Thoracic aorta (tissue), 2 donors: ENCODE results near the gene CREB3L2. TPM values are rescaled to one million over a fixed set of nuclear protein-coding genes. Genes with fewer than 3 reads are reported as not detected.
"Not testable (repeated sequence)": the region's sequence is repeated elsewhere in the genome, so short reads cannot be mapped to it uniquely, and the experiment has no call there.

Experiments
- ATAC-seq: fragments of 150-250 bp; one replicate; pipeline ENCODE4 v1.8.0; 2017; ENCODE audit warnings: low read depth; ENCODE audit not compliant: insufficient number of reproducible peaks, low FRiP score
- DNase-seq: peaks from one replicate; pipeline ENCODE4 v3.0.0-alpha.2; 2020; ENCODE audit warnings: low spot score
- H3K27ac ChIP-seq, 2 donors: fragments of 200-600 bp; sonication (generic); 1 replicate in 1 of 2; 2 replicates in 1 of 2; pipeline ENCODE4 v1.5.1; 2016; ENCODE audit warnings: mild to moderate bottlenecking in 2 of 2, moderate library complexity in 2 of 2
- H3K27me3 ChIP-seq: fragments of 200-600 bp; sonication (generic); replicated peaks from 2 replicates; pipeline ENCODE4 v1.6.0; 2016; ENCODE audit warnings: mild to moderate bottlenecking; ENCODE audit not compliant: insufficient read depth
- H3K36me3 ChIP-seq: fragments of 200-600 bp; sonication (generic); one replicate; pipeline ENCODE4 v1.5.1; 2016
- H3K4me1 ChIP-seq, 2 donors: fragments of 200-600 bp; sonication (generic); 1 replicate in 1 of 2; 2 replicates in 1 of 2; pipeline versions ENCODE4 v1.5.1 to v1.6.0; 2016; ENCODE audit warnings: low read depth in 2 of 2, mild to moderate bottlenecking in 1 of 2; ENCODE audit not compliant: control insufficient read depth in 1 of 2
- H3K4me3 ChIP-seq: fragments of 200-600 bp; sonication (generic); 2 replicates; pipeline ENCODE4 v1.5.1; 2016; ENCODE audit warnings: mild to moderate bottlenecking
- H3K9me3 ChIP-seq: fragments of 200-600 bp; sonication (generic); 2 replicates; pipeline ENCODE4 v1.5.1; 2016
- total RNA-seq, 2 donors: library from RNA; depleted of rRNA; stranded (reverse); fragments of >200 nt; gene quantifications; one replicate each; pipeline versions ENCODE4 v1.1.0 to v1.2.3, GENCODE V29; 2016
- TF ChIP-seq, protein P1 (sequence below): fragments of 200-600 bp; sonication (generic); IDR thresholded peaks from one replicate; pipeline ENCODE4 v1.5.1; 2019; ENCODE audit warnings: antibody characterized with exemption

The CREB3L2 gene
- total RNA-seq, 2 donors from 2014 or later = 85.3 to 96.7 TPM

DNA sequence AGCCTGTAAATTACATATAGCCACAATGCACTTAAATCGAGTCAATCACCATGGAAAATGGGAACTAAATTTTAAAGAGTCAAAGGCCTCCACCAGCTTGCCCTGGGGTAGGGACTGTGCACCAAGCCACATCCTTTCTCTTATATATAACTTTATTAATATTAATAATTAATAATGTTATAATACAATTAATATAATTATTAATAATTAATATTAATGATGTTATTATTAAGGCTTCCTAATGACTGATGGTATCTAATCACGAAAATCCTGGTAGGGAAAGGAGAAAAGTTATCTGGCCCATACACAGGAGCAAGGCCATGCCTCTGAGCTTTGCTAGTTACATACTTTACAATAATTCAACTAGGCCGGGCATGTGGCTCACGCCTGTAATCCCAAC, 87.9 kb downstream of the CREB3L2 start:
- TF ChIP-seq, protein P1, sequence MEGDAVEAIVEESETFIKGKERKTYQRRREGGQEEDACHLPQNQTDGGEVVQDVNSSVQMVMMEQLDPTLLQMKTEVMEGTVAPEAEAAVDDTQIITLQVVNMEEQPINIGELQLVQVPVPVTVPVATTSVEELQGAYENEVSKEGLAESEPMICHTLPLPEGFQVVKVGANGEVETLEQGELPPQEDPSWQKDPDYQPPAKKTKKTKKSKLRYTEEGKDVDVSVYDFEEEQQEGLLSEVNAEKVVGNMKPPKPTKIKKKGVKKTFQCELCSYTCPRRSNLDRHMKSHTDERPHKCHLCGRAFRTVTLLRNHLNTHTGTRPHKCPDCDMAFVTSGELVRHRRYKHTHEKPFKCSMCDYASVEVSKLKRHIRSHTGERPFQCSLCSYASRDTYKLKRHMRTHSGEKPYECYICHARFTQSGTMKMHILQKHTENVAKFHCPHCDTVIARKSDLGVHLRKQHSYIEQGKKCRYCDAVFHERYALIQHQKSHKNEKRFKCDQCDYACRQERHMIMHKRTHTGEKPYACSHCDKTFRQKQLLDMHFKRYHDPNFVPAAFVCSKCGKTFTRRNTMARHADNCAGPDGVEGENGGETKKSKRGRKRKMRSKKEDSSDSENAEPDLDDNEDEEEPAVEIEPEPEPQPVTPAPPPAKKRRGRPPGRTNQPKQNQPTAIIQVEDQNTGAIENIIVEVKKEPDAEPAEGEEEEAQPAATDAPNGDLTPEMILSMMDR = no peak
- H3K36me3 ChIP-seq = peaks cover 28% of the 10 kb centered on the region
- no peak overlapping the region for H3K27ac ChIP-seq
- H3K27me3 ChIP-seq = no peaks in the 10 kb centered on the region
- no peak overlapping the region for H3K4me3 ChIP-seq
- no peak for ATAC-seq
- no peak for DNase-seq
- peaks cover 12 to 56% of the 10 kb centered on the region in 2 donors for H3K4me1 ChIP-seq
- H3K9me3 ChIP-seq = no peaks in the 10 kb centered on the region

DNA sequence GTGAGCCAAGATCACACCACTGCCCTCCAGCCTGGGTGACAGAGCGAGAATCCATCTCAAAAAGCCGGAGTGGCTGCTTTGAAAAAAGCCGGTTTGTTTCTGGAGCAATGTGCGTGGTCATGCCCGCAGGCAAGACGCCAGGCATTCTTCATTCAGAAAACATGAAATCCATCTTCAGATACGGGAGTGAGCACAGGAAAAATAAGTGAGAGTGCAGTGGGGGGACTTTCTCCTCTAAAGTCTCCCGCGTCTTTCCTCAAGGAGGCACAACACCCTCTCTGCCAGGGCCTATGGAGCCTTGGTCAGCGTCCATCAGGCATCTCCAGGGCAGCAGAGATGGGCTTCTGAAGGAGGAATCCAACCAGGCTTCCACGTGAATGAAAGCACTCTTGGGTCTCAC, 92.8 kb downstream of the CREB3L2 start:
- TF ChIP-seq, protein P1 = no peak
- ATAC-seq (peak; percentile 7), DNase-seq (peak; percentile 33)
- Histone ChIP-seq H3K9me3 (no peaks in the 10 kb centered on the region), H3K27ac (peak overlapping the region; percentile 78 to 96), H3K4me3 (peak overlapping the region; percentile 45), H3K36me3 (peaks cover 60% of the 10 kb centered on the region), H3K4me1 (peaks cover 11 to 32% of the 10 kb centered on the region in 2 donors), H3K27me3 (no peaks in the 10 kb centered on the region)

DNA sequence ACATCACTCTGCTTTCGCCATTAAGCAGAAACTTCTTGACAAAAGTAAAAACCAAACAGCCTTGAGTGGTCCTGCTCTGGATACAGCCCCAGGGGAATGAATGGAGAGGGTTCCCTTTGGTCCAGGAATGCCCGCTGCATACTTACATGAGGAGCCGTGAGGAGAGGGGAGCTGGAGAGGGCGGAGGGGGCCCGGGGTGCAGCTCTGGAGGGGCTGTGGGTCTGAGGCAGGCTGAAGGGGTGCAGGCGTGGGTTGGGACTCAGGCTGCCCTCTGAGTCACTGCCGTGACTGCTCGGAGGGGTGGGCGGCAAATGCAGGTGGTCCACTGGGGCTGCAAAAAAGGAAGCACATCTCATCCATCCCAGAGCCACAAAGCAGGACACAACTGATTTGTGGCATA, 93.8 kb downstream of the CREB3L2 start:
- DNase-seq = no peak
- peaks cover 60% of the 10 kb centered on the region for H3K36me3 ChIP-seq

DNA sequence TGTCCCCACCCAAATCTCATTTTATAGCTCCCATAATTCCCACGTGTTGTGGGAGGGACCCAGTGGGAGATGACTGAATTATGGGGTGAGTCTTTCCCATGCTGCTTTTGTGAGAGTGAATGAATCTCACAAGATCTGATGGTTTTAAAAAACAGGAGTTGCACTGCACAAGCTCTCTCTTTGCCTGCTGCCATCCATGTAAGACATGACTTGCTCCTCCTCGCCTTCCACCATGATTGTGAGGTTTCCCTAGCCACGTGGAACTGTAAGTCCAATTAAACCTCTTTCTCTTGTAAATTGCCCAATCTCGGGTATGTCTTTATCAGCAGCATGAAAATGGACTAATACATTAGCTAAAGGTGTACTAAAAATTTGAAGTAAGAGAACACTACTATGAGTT, 95.2 kb downstream of the CREB3L2 start:
- not testable (repeated sequence) for H3K4me3 ChIP-seq, ATAC-seq, H3K27me3 ChIP-seq, H3K9me3 ChIP-seq, DNase-seq
- H3K27ac ChIP-seq = peak overlapping the region; percentile 6 to 23
- peaks cover 11 to 41% of the 10 kb centered on the region in 2 donors for H3K4me1 ChIP-seq
- peaks cover 51% of the 10 kb centered on the region for H3K36me3 ChIP-seq

More for the DNA sequence above, 93.8 kb downstream of the CREB3L2 start:
- H3K27me3 ChIP-seq = no peaks in the 10 kb centered on the region
- TF ChIP-seq, protein P1 = no peak
- no peak for ATAC-seq
- no peaks in the 10 kb centered on the region for H3K9me3 ChIP-seq
- peaks cover 11 to 41% of the 10 kb centered on the region in 2 donors for H3K4me1 ChIP-seq
- no peak overlapping the region for H3K4me3 ChIP-seq
- peak overlapping the region; percentile 78 to 96 for H3K27ac ChIP-seq

DNA sequence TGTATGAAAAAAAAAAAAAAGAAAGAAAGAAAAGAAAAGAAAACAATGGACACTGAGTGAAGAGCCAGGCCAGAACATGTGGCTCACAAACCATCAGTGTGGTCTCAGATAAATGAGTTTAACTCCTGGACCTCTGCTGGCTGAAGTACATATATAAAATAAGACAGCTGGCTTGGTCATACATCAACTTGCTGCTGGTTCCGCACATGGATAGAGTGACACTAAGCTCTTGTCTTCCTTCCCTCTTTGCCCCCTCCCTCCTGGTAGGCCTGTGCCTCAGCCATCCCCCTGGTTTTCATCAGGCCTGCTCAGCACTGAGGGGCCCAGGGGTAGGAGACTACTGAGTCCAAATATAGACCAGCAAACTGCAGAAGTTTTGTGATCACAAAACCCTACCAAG, 97.1 kb downstream of the CREB3L2 start:
- H3K27me3 ChIP-seq = no peaks in the 10 kb centered on the region
- no peak for DNase-seq
- H3K4me1 ChIP-seq = peaks cover 12 to 40% of the 10 kb centered on the region in 2 donors
- peak overlapping the region in 1 of 2 donors; percentile 32 for H3K27ac ChIP-seq
- H3K36me3 ChIP-seq = peaks cover 48% of the 10 kb centered on the region
- TF ChIP-seq, protein P1 = no peak
- no peak for ATAC-seq
- no peak overlapping the region for H3K4me3 ChIP-seq
- no peaks in the 10 kb centered on the region for H3K9me3 ChIP-seq
